ENCODE data around the gene RND1. TPM values are rescaled to one million over a fixed set of nuclear protein-coding genes. Genes with fewer than 3 reads are reported as not detected.
A peak's percentile ranks its signal among the peaks of the same experiment; 100 is the strongest.

RND1 gene
- total RNA-seq, 2 experiments from 2014 or later, result 2.3 to 3.2 TPM

DNA sequence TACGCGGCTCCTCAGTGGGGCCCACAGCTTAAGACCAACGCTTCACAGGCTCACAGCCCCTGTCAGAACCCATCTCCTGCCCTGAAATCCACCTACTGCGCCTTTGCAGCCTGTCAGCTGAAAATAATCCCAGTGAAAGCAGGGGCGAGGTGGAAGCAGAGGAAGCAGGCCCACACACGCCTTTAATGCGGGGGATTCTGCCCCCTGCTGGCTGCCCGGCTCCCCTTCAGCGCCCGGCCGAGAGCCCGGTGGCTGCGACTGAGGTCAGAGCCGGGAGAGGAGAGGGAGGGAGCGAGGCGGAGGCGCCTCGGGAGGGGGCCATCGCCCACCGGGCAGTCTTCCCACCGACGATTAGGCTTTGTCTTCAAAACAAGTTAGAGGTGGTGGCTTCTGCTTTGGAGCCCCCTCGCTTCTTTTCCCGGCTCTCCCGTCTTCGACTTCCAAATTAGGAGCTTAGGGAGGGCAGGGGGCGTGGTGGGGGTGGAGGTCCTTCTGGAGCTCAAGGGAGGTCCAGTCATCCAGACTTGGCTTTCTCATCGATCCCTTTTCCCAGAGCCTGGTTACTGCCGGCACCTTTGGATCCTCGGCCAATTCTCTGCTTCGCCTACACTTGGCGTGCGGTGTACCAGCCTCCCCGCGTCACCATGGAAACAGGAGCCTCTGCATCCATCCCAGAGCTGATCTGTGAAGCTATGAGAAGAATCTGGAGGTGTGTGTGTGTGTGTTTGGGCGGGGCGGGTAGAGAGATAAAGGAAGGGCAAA, 25.2 kb upstream of the RND1 start:
- Mint-ChIP-seq H3K36me3 (ENCODE audit: low read depth) (no peaks in the 10 kb centered on the region), H3K27ac (no peak overlapping the region), H3K4me3 (no peak overlapping the region), H3K4me1 (ENCODE audit: low read depth) (no peaks in the 10 kb centered on the region), H3K27me3 (peaks cover 7% of the 10 kb centered on the region), H3K9me3 (no peaks in the 10 kb centered on the region)
- ChIA-PET CTCF (interaction anchor here (0.6 to 5.3 kb wide), 52 partner anchors 8 to 349 kb away, joined by 3 to 294 read pairs (median 6); partner anchors contain the start of genes ARF3, DDX23, FKBP11 and KANSL2), POLR2A (interaction anchor here (1.0 to 2.5 kb wide), 5 partner anchors 8 to 38 kb away, joined by 3 to 13 read pairs (median 3); no protein-coding TSS in a partner anchor)
- DNase-seq, result peak; percentile 86
- TF ChIP-seq, protein P1, sequence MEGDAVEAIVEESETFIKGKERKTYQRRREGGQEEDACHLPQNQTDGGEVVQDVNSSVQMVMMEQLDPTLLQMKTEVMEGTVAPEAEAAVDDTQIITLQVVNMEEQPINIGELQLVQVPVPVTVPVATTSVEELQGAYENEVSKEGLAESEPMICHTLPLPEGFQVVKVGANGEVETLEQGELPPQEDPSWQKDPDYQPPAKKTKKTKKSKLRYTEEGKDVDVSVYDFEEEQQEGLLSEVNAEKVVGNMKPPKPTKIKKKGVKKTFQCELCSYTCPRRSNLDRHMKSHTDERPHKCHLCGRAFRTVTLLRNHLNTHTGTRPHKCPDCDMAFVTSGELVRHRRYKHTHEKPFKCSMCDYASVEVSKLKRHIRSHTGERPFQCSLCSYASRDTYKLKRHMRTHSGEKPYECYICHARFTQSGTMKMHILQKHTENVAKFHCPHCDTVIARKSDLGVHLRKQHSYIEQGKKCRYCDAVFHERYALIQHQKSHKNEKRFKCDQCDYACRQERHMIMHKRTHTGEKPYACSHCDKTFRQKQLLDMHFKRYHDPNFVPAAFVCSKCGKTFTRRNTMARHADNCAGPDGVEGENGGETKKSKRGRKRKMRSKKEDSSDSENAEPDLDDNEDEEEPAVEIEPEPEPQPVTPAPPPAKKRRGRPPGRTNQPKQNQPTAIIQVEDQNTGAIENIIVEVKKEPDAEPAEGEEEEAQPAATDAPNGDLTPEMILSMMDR (IDR thresholded peaks at IDR 0.05), result peak; percentile 98
- peak; percentile 97 for ATAC-seq
- intact Hi-C loops (cut with micrococcal nuclease), result loop anchor here (1.0 kb wide), 1 partner anchor 38 kb away; no protein-coding TSS in a partner anchor

DNA sequence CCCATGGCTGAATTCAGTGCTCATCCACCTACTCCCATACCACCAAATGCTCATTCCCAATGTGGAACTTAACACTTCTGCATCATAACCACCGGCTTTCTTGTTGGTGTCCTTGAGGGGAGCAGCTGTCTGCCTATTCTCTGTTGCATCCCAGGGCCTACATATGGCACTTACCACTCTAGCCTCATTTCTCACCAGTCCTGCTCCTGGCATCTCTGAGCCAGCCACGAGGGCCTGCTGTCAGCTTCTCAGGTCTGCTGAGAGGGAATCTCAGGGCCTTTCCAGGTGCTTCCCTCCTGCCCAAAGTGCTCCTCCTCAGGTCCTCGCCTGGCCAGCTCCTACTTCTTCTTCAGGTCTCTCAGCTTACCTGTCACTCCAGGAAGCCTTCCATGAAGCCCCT, 24.0 kb upstream of the RND1 start:
- POLR2A ChIA-PET, result interaction anchor here (1.0 to 2.5 kb wide), 2 partner anchors 24 to 37 kb away, joined by 3 to 13 read pairs; no protein-coding TSS in a partner anchor
- Mint-ChIP-seq H3K4me1 (ENCODE audit: low read depth) (no peaks in the 10 kb centered on the region), H3K27ac (no peak overlapping the region)

GRCh38 chr12:48883305-48884161, 17.9 kb upstream of the RND1 start:
- intact Hi-C loops (cut with micrococcal nuclease), result no loop called here
- H3K4me1 Mint-ChIP-seq (ENCODE audit: low read depth), result no peaks in the 10 kb centered on the region
- H3K36me3 Mint-ChIP-seq (ENCODE audit: low read depth), result no peaks in the 10 kb centered on the region
- no peak overlapping the region for H3K27ac Mint-ChIP-seq
- no peak overlapping the region for H3K4me3 Mint-ChIP-seq
- DNase-seq (no peak), ATAC-seq (no peak)
- H3K9me3 Mint-ChIP-seq, result no peaks in the 10 kb centered on the region
- ChIA-PET CTCF (interaction anchor here (1.0 to 4.7 kb wide), 5 partner anchors 8 to 96 kb away, joined by 3 to 39 read pairs (median 4); partner anchors contain the start of gene DDX23), POLR2A (interaction anchor here (1.1 to 1.5 kb wide), 2 partner anchors 15 to 16 kb away, joined by 3 read pairs; no protein-coding TSS in a partner anchor)
- peaks cover 22% of the 10 kb centered on the region for H3K27me3 Mint-ChIP-seq
- TF ChIP-seq, protein P1 (IDR thresholded peaks at IDR 0.05), result no peak

More for the DNA sequence above, 24.0 kb upstream of the RND1 start:
- CTCF ChIA-PET, result interaction anchor here (0.6 to 5.3 kb wide), 37 partner anchors 9 to 313 kb away, joined by 3 to 294 read pairs (median 8); partner anchors contain the start of genes ARF3, DDX23, FKBP11 and RND1
- Mint-ChIP-seq H3K9me3 (no peaks in the 10 kb centered on the region), H3K27me3 (peaks cover 7% of the 10 kb centered on the region), H3K36me3 (ENCODE audit: low read depth) (no peaks in the 10 kb centered on the region), H3K4me3 (no peak overlapping the region)
- intact Hi-C loops (cut with micrococcal nuclease), result no loop called here
- ATAC-seq (no peak), DNase-seq (no peak)
- TF ChIP-seq, protein P1 (IDR thresholded peaks at IDR 0.05), result no peak

DNA sequence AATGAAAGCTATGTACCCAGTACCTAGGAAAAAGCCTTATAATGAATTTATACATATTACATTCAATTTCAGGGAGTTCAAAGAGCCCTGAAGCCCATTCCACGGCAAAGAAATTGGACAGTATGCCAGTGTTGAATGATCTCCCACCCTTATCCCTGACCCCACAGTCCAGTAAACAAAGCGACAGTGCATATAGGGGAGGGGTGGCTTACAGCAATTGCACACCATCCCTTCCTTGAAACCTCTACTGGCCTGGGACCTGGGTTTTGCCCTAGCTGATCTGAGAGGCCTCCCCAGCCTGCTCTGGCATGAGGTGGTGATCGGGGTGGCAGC, 17.3 kb upstream of the RND1 start:
- ChIA-PET CTCF (interaction anchor here (1.0 to 4.7 kb wide), 5 partner anchors 8 to 38 kb away, joined by 3 to 39 read pairs (median 4); partner anchors contain the start of gene DDX23), POLR2A (interaction anchor here (1.5 kb wide), 1 partner anchor 17 kb away, joined by 3 read pairs; no protein-coding TSS in a partner anchor)
- ATAC-seq (no peak), DNase-seq (no peak)
- H3K27ac Mint-ChIP-seq, result no peak overlapping the region
- no peaks in the 10 kb centered on the region for H3K9me3 Mint-ChIP-seq
- TF ChIP-seq, protein P1 (IDR thresholded peaks at IDR 0.05), result no peak
- H3K4me3 Mint-ChIP-seq, result no peak overlapping the region
- intact Hi-C loops (cut with micrococcal nuclease), result no loop called here
- H3K36me3 Mint-ChIP-seq (ENCODE audit: low read depth), result no peaks in the 10 kb centered on the region
- H3K4me1 Mint-ChIP-seq (ENCODE audit: low read depth), result no peaks in the 10 kb centered on the region
- peaks cover 22% of the 10 kb centered on the region for H3K27me3 Mint-ChIP-seq
